Gastroesophageal sphincter (tissue), 4 donors: ENCODE measurements around the gene FMO1. TPM values are rescaled to one million over a fixed set of nuclear protein-coding genes. Genes with fewer than 3 reads are reported as not detected.
A peak's percentile ranks its signal among the peaks of the same experiment; 100 is the strongest.

Source experiments
- ATAC-seq: fragments of 150-250 bp; one replicate; pipeline ENCODE4 v1.9.1; 2016; ENCODE audit warnings: mild to moderate bottlenecking, moderate library complexity
- H3K27ac ChIP-seq, 4 donors: fragments of 200-600 bp; sonication (generic) in 3 of 4; 1 replicate in 3 of 4; 2 replicates in 1 of 4; pipeline ENCODE4 v1.5.1; 2016 to 2019
- H3K27me3 ChIP-seq: fragments of 200-600 bp; sonication (generic); one replicate; pipeline ENCODE4 v1.5.1; 2019
- H3K36me3 ChIP-seq, 2 donors: fragments of 200-600 bp; sonication (generic); one replicate each; pipeline ENCODE4 v1.5.1; 2019; ENCODE audit warnings: control low read depth in 1 of 2
- H3K4me1 ChIP-seq, 3 donors: fragments of 200-600 bp; sonication (generic); 1 replicate in 2 of 3; 2 replicates in 1 of 3; pipeline ENCODE4 v1.5.1; 2016 to 2019; ENCODE audit warnings: control low read depth in 2 of 3
- H3K4me3 ChIP-seq, 2 donors: fragments of 200-600 bp; sonication (generic); one replicate each; pipeline ENCODE4 v1.5.1; 2019; ENCODE audit warnings: mild to moderate bottlenecking in 1 of 2, moderate library complexity in 1 of 2
- H3K9me3 ChIP-seq, 3 donors: fragments of 200-600 bp; sonication (generic); one replicate each; pipeline ENCODE4 v1.5.1; 2017 to 2019; ENCODE audit warnings: control low read depth in 2 of 3
- CTCF ChIP-seq, 4 experiments: fragments of 200-600 bp in 2 of 4; fragments of 450-650 bp in 2 of 4; sonication (generic) in 1 of 4; IDR thresholded peaks; one replicate each; pipeline ENCODE4 v1.5.1; 2017 to 2019; ENCODE audit warnings: antibody characterized with exemption in 4 of 4, mild to moderate bottlenecking in 2 of 4, moderate library complexity in 2 of 4
- EP300 ChIP-seq: sonication (generic); formaldehyde crosslinking; IDR thresholded peaks from one replicate; pipeline ENCODE4 v1.6.1; 2017; ENCODE audit warnings: antibody characterized with exemption, mild to moderate bottlenecking
- POLR2A ChIP-seq, 2 donors: fragments of 450-650 bp; IDR thresholded peaks; one replicate each; pipeline ENCODE4 v1.6.1; 2017; ENCODE audit warnings: antibody characterized with exemption in 2 of 2, mild to moderate bottlenecking in 2 of 2, moderate library complexity in 1 of 2
- POLR2AphosphoS5 ChIP-seq: sonication (generic); formaldehyde crosslinking; IDR thresholded peaks from one replicate; pipeline ENCODE4 v1.6.1; 2017; ENCODE audit warnings: antibody characterized with exemption
- WGBS, 2 donors: methylation state at CpG; one replicate each; pipeline ENCODE4 v1.1.5; 2018; ENCODE audit warnings: low coverage in 1 of 2; 5-methylcytosine and 5-hydroxymethylcytosine counted together
- total RNA-seq, 4 donors: library from RNA; depleted of rRNA; stranded (reverse); fragments of >200 nt; gene quantifications; one replicate each; pipeline ENCODE4 v1.1.0, GENCODE V29; 2016

FMO1 gene
- total RNA-seq, 4 donors from 2014 or later: 0.12 to 0.81 TPM; not detected in 2

- TF ChIP-seq CTCF (IDR thresholded peaks at IDR 0.05): no peak
- TF ChIP-seq EP300: no peak
- no peak for TF ChIP-seq POLR2AphosphoS5
- TF ChIP-seq POLR2A (IDR thresholded peaks at IDR 0.05): no peak
- Histone ChIP-seq H3K4me1 (peaks cover 13 to 52% (median 14%) of the 10 kb centered on the region in 3 donors), H3K27ac (peak overlapping the region in 2 of 4 donors; percentile 59 to 74), H3K4me3 (no peak overlapping the region), H3K36me3 (no peaks in the 10 kb centered on the region), H3K9me3 (no peaks in the 10 kb centered on the region), H3K27me3 (no peaks in the 10 kb centered on the region)
- ATAC-seq: no peak
- 10 to 57% methylated on average over 1 of the region's 1 CpG for WGBS, 2 donors
These were observed 29.6 kb upstream of the FMO1 start for GRCh38 chr1:171218661-171219060.

- Histone ChIP-seq H3K27me3 (no peaks in the 10 kb centered on the region), H3K36me3 (no peaks in the 10 kb centered on the region), H3K4me1 (peaks cover 13 to 57% (median 14%) of the 10 kb centered on the region in 3 donors), H3K27ac (peak overlapping the region; percentile 23 to 74 (median 50)), H3K9me3 (no peaks in the 10 kb centered on the region), H3K4me3 (no peak overlapping the region)
- TF ChIP-seq CTCF (IDR thresholded peaks at IDR 0.05) (no peak), POLR2AphosphoS5 (no peak), EP300 (no peak), POLR2A (IDR thresholded peaks at IDR 0.05) (no peak)
- 73% methylated on average over 2 of the region's 2 CpGs; no CpG with 5 or more reads in 1 of the 2 donors for WGBS, 2 donors
- ATAC-seq: no peak
These were observed 28.8 kb upstream of the FMO1 start for GRCh38 chr1:171219346-171220080.

DNA sequence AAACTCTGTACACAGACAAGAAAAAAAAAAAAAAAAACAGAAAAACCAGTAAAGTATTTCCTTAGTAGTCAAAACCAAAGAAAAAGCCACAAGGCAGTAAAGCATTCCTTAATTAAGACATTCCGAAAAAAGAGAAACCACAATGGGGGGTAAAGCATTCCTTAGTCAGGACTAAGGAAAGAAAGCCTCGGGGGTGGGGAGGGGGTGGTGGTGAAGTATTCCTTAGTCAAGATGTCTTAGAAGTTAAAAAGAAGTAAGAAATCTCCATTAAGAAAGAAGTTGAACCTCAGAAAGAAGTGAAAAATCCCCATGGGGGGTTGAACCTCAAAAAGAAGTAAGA lies 28.2 kb upstream of the FMO1 start:
- no peak for ATAC-seq
- Histone ChIP-seq H3K36me3 (no peaks in the 10 kb centered on the region), H3K4me1 (peaks cover 13 to 57% (median 14%) of the 10 kb centered on the region in 3 donors), H3K27me3 (no peaks in the 10 kb centered on the region), H3K4me3 (no peak overlapping the region), H3K27ac (peak overlapping the region in 2 of 4 donors; percentile 59 to 74), H3K9me3 (no peaks in the 10 kb centered on the region)
- 18 to 56% methylated on average over 2 of the region's 2 CpGs for WGBS, 2 donors
- TF ChIP-seq EP300 (no peak), CTCF (IDR thresholded peaks at IDR 0.05) (no peak), POLR2AphosphoS5 (no peak), POLR2A (IDR thresholded peaks at IDR 0.05) (no peak)

GRCh38 chr1:171220581-171221054 lies 27.7 kb upstream of the FMO1 start:
- H3K27ac ChIP-seq: peak overlapping the region in 2 of 4 donors; percentile 59 to 74
- no peak for ATAC-seq
- WGBS, 2 donors: 0 to 24% methylated on average over 1 to 11 of the region's 11 CpGs
- no peak overlapping the region for H3K4me3 ChIP-seq
- no peaks in the 10 kb centered on the region for H3K27me3 ChIP-seq
- H3K9me3 ChIP-seq: no peaks in the 10 kb centered on the region
- H3K4me1 ChIP-seq: peaks cover 13 to 57% (median 14%) of the 10 kb centered on the region in 3 donors
- TF ChIP-seq POLR2AphosphoS5 (no peak), CTCF (IDR thresholded peaks at IDR 0.05) (no peak), EP300 (no peak), POLR2A (IDR thresholded peaks at IDR 0.05) (no peak)
- no peaks in the 10 kb centered on the region for H3K36me3 ChIP-seq
